RWPE1 (cell line): ENCODE results near the gene STC2.
A peak's percentile ranks its signal among the peaks of the same experiment; 100 is the strongest.

Source experiments
- CTCF ChIA-PET: fragments of 350-600 bp; sonication (Branson Sonifier 250); formaldehyde crosslinking; extraction: SDS; loops from one replicate; lab custom pipeline; 2021; lab: Yijun Ruan, JAX
- POLR2A ChIA-PET: fragments of 400-600 bp; formaldehyde crosslinking; extraction: SDS; loops from one replicate; lab custom pipeline; 2020; ENCODE audit warnings: antibody characterized with exemption; ENCODE audit not compliant: low non-redundant PET; lab: Yijun Ruan, JAX
- DNase-seq: peaks from one replicate; pipeline ENCODE4 v3.0.0; 2012; ENCODE audit warnings: low spot score
- H3K27ac ChIP-seq: fragments of 450-650 bp; 2 replicates; pipeline ENCODE4 v1.5.1; 2017
- CTCF ChIP-seq: fragments of 450-650 bp; conservative IDR thresholded peaks from 2 replicates; pipeline ENCODE4 v1.5.1; 2017; ENCODE audit warnings: low read depth, mild to moderate bottlenecking

The STC2 gene

GRCh38 chr5:173294673-173295320 is 33.4 kb downstream of the STC2 start:
- ChIA-PET POLR2A (no interaction called here), CTCF (interaction anchor here (0.6 to 6.6 kb wide), 25 partner anchors 8 to 1337 kb away, joined by 3 to 69 read pairs (median 4); partner anchors contain the start of genes BOD1 and STC2)
- DNase-seq: no peak
- no peak overlapping the region for H3K27ac ChIP-seq
- TF ChIP-seq CTCF: no peak

- TF ChIP-seq CTCF: peak; percentile 93
- H3K27ac ChIP-seq: no peak overlapping the region
- DNase-seq: peak; percentile 88
- POLR2A ChIA-PET: no interaction called here
- CTCF ChIA-PET: interaction anchor here (0.5 to 6.6 kb wide), 28 partner anchors 9 to 1338 kb away, joined by 3 to 69 read pairs (median 4); partner anchors contain the start of genes BOD1 and STC2
Measured at GRCh38 chr5:173293817-173294672, 34.2 kb downstream of the STC2 start.

- no peak for TF ChIP-seq CTCF
- DNase-seq: peak; percentile 88
- CTCF ChIA-PET: interaction anchor here (0.6 to 6.6 kb wide), 10 partner anchors 8 to 1020 kb away, joined by 3 to 69 read pairs (median 4); partner anchors contain the start of gene STC2
- peak overlapping the region; percentile 71 for H3K27ac ChIP-seq
- POLR2A ChIA-PET: no interaction called here
Measured at GRCh38 chr5:173291722-173292658, 36.2 kb downstream of the STC2 start.

GRCh38 chr5:173290477-173291131 is 37.6 kb downstream of the STC2 start:
- no peak for TF ChIP-seq CTCF
- ChIA-PET CTCF (interaction anchor here (0.6 to 1.2 kb wide), 2 partner anchors 41 to 103 kb away, joined by 4 to 6 read pairs; no protein-coding TSS in a partner anchor), POLR2A (no interaction called here)
- no peak overlapping the region for H3K27ac ChIP-seq
- DNase-seq: no peak

- ChIA-PET POLR2A (no interaction called here), CTCF (interaction anchor here (0.5 to 1.0 kb wide), 5 partner anchors 27 to 293 kb away, joined by 3 to 4 read pairs (median 3); no protein-coding TSS in a partner anchor)
- no peak overlapping the region for H3K27ac ChIP-seq
- no peak for TF ChIP-seq CTCF
- DNase-seq: no peak
Measured at GRCh38 chr5:173289372-173289771, 38.8 kb downstream of the STC2 start.
